Thyroid gland (tissue), 4 donors: ENCODE measurements around the gene CENPX.

Experiments
- POLR2A ChIP-seq, 2 donors: fragments of 450-650 bp; IDR thresholded peaks; one replicate each; pipeline ENCODE4 v1.6.1; 2017; ENCODE audit warnings: antibody characterized with exemption in 2 of 2, mild to moderate bottlenecking in 2 of 2, moderate library complexity in 1 of 2
- TF ChIP-seq, protein P1 (sequence below), 6 experiments: fragments of 200-600 bp in 3 of 6; fragments of 450-650 bp in 3 of 6; sonication (generic) in 3 of 6; IDR thresholded peaks; one replicate each; pipeline ENCODE4 v1.5.1; 2016 to 2019; ENCODE audit warnings: antibody characterized with exemption in 6 of 6, mild to moderate bottlenecking in 2 of 6, inconsistent platforms in 1 of 6, moderate library complexity in 1 of 6

GRCh38 chr17:82018152-82018988, 4.3 kb downstream of the CENPX start:
- TF ChIP-seq, protein P1, sequence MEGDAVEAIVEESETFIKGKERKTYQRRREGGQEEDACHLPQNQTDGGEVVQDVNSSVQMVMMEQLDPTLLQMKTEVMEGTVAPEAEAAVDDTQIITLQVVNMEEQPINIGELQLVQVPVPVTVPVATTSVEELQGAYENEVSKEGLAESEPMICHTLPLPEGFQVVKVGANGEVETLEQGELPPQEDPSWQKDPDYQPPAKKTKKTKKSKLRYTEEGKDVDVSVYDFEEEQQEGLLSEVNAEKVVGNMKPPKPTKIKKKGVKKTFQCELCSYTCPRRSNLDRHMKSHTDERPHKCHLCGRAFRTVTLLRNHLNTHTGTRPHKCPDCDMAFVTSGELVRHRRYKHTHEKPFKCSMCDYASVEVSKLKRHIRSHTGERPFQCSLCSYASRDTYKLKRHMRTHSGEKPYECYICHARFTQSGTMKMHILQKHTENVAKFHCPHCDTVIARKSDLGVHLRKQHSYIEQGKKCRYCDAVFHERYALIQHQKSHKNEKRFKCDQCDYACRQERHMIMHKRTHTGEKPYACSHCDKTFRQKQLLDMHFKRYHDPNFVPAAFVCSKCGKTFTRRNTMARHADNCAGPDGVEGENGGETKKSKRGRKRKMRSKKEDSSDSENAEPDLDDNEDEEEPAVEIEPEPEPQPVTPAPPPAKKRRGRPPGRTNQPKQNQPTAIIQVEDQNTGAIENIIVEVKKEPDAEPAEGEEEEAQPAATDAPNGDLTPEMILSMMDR (IDR thresholded peaks at IDR 0.05), result no peak
- TF ChIP-seq POLR2A (IDR thresholded peaks at IDR 0.05), result no peak
